WTC11 (cell line): ENCODE data around the gene HRH3. TPM values are rescaled to one million over a fixed set of nuclear protein-coding genes. Genes with fewer than 3 reads are reported as not detected.

Source experiments
- ATAC-seq: fragments of 200-7000 bp; cut with Tn5 transposase; 2 replicates; pipeline ENCODE4 v1.10.0; 2021; ENCODE audit warnings: mild to moderate bottlenecking, moderate library complexity
- CTCF ChIA-PET: fragments of 300-600 bp; sonication (Branson Sonifier 250); formaldehyde crosslinking; loops from one replicate; lab custom pipeline; 2021; ENCODE audit warnings: antibody characterized with exemption; lab: Charles Lee
- POLR2A ChIA-PET: fragments of 350-600 bp; sonication (Branson Sonifier 250); formaldehyde crosslinking; loops from one replicate; lab custom pipeline; 2021; ENCODE audit warnings: antibody characterized with exemption; lab: Charles Lee
- DNase-seq: peaks from one replicate; pipeline ENCODE4 v3.0.0; 2021; ENCODE audit warnings: low spot score
- H3K27ac Mint-ChIP-seq: 2 replicates; pipeline ENCODE4 v1.8.0; 2021; ENCODE audit warnings: mixed read lengths
- H3K27me3 Mint-ChIP-seq: 2 replicates; pipeline ENCODE4 v1.8.0; 2021; ENCODE audit warnings: low read depth, mild to moderate bottlenecking, moderate library complexity, mixed read lengths
- H3K36me3 Mint-ChIP-seq: 2 replicates; pipeline ENCODE4 v1.8.0; 2021; ENCODE audit warnings: mixed read lengths
- H3K4me1 Mint-ChIP-seq: 2 replicates; pipeline ENCODE4 v1.8.0; 2022; ENCODE audit warnings: mixed read lengths
- H3K4me3 Mint-ChIP-seq: 2 replicates; pipeline ENCODE4 v1.8.0; 2021; ENCODE audit warnings: mild to moderate bottlenecking, moderate library complexity, mixed read lengths
- H3K9me3 Mint-ChIP-seq: 2 replicates; pipeline ENCODE4 v1.8.0; 2021; ENCODE audit warnings: mixed read lengths
- ARID4B ChIP-seq: sonication (generic); formaldehyde crosslinking; IDR thresholded peaks from 2 replicates; pipeline ENCODE4 v1.8.0; 2023; ENCODE audit warnings: missing genetic modification reagents, mild to moderate bottlenecking, borderline replicate concordance
- ATF1 ChIP-seq: sonication (generic); formaldehyde crosslinking; IDR thresholded peaks from 2 replicates; pipeline ENCODE4 v1.8.1; 2023; ENCODE audit warnings: mild to moderate bottlenecking, moderate library complexity, missing genetic modification reagents
- E2F4 ChIP-seq: sonication (generic); formaldehyde crosslinking; IDR thresholded peaks from 2 replicates; pipeline ENCODE4 v1.8.1; 2022; ENCODE audit warnings: low read depth, mild to moderate bottlenecking, moderate library complexity, missing genetic modification reagents, borderline replicate concordance
- FOXP1 ChIP-seq: sonication (generic); formaldehyde crosslinking; IDR thresholded peaks from 2 replicates; pipeline ENCODE4 v1.8.0; 2022; ENCODE audit warnings: missing genetic modification reagents, mild to moderate bottlenecking, moderate library complexity, borderline replicate concordance
- GABPB1 ChIP-seq: sonication (generic); formaldehyde crosslinking; IDR thresholded peaks from 2 replicates; pipeline ENCODE4 v1.8.1; 2023; ENCODE audit warnings: mild to moderate bottlenecking, missing genetic modification reagents
- HMGA2 ChIP-seq: fragments of 250-450 bp; sonication (Bioruptor Pico); IDR thresholded peaks from 2 replicates; pipeline ENCODE4 v1.4.0; 2021; ENCODE audit warnings: mild to moderate bottlenecking, moderate library complexity
- NR3C1 ChIP-seq: sonication (generic); formaldehyde crosslinking; conservative IDR thresholded peaks from 2 replicates; pipeline ENCODE4 v1.8.1; 2023; ENCODE audit warnings: low read depth, mild to moderate bottlenecking, missing genetic modification reagents
- TCF7 ChIP-seq: sonication (generic); formaldehyde crosslinking; IDR thresholded peaks from 2 replicates; pipeline ENCODE4 v1.8.0; 2022; ENCODE audit warnings: mild to moderate bottlenecking, low read depth, missing genetic modification reagents, moderate library complexity
- TEAD4 ChIP-seq: sonication (generic); formaldehyde crosslinking; IDR thresholded peaks from 2 replicates; pipeline ENCODE4 v1.8.0; 2022; ENCODE audit warnings: mild to moderate bottlenecking, missing genetic modification reagents
- USF1 ChIP-seq: sonication (generic); formaldehyde crosslinking; IDR thresholded peaks from 2 replicates; pipeline ENCODE4 v1.8.0; 2022; ENCODE audit warnings: mild to moderate bottlenecking, missing genetic modification reagents
- ZNF263 ChIP-seq: sonication (generic); formaldehyde crosslinking; IDR thresholded peaks from 2 replicates; pipeline ENCODE4 v1.8.1; 2022; ENCODE audit warnings: low read depth, mild to moderate bottlenecking, moderate library complexity, missing genetic modification reagents
- ZNF416 ChIP-seq: fragments of 250-450 bp; sonication (Bioruptor Pico); IDR thresholded peaks from 2 replicates; pipeline ENCODE4 v1.9.0; 2021; ENCODE audit warnings: mild to moderate bottlenecking, inconsistent platforms
- ZNF423 ChIP-seq: fragments of 250-450 bp; sonication (Bioruptor Pico); IDR thresholded peaks from 2 replicates; pipeline ENCODE4 v2.1.2; 2022; ENCODE audit warnings: mild to moderate bottlenecking, moderate library complexity
- total RNA-seq: library from RNA; stranded (reverse); gene quantifications from 3 replicates; pipeline ENCODE4 v1.2.3, GENCODE V29; 2021
- TF ChIP-seq, protein P1 (sequence below): sonication (generic); formaldehyde crosslinking; IDR thresholded peaks from 2 replicates; pipeline ENCODE4 v1.8.1; 2023; ENCODE audit warnings: mild to moderate bottlenecking, missing genetic modification reagents
- TF ChIP-seq, protein P2 (sequence below): fragments of 250-450 bp; sonication (Bioruptor Pico); IDR thresholded peaks from 2 replicates; pipeline ENCODE4 v1.8.0; 2021; ENCODE audit warnings: mild to moderate bottlenecking
- TF ChIP-seq, protein P3 (sequence below): fragments of 200-600 bp; IDR thresholded peaks from 2 replicates; pipeline ENCODE4 v1.8.0; 2022; ENCODE audit warnings: antibody characterized with exemption

HRH3 gene
- total RNA-seq, 1 experiment from 2014 or later: 3.3 TPM

DNA sequence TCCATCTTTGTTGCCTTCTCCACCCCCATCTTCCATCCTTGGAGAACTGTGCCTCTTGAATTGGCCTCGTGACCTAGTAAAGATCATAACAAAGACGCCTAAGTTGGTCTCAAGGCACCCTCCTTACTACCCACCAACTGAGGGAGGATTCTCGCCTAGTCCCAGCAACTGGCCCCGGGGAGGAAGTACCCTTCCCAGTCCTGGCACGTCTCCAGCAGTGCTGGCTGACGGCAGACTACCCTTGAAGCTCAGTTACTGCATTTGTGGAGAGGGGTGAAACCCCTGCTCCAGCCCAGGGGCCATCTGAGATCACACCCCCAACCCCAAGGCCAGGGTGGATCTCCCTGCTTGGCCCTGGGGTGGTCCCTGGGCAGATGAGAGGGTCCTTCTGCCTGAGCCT, 16.1 kb upstream of the HRH3 start:
- no peak overlapping the region for H3K27ac Mint-ChIP-seq
- peaks cover 5% of the 10 kb centered on the region for H3K9me3 Mint-ChIP-seq
- no peak overlapping the region for H3K4me3 Mint-ChIP-seq
- H3K4me1 Mint-ChIP-seq: peaks cover 15% of the 10 kb centered on the region
- TF ChIP-seq HMGA2 (CRISPR knock-in tag) (no peak), TEAD4 (no peak), ARID4B (no peak), E2F4 (no peak), ZNF263 (CRISPR knock-in tag) (no peak)
- TF ChIP-seq, protein P1, sequence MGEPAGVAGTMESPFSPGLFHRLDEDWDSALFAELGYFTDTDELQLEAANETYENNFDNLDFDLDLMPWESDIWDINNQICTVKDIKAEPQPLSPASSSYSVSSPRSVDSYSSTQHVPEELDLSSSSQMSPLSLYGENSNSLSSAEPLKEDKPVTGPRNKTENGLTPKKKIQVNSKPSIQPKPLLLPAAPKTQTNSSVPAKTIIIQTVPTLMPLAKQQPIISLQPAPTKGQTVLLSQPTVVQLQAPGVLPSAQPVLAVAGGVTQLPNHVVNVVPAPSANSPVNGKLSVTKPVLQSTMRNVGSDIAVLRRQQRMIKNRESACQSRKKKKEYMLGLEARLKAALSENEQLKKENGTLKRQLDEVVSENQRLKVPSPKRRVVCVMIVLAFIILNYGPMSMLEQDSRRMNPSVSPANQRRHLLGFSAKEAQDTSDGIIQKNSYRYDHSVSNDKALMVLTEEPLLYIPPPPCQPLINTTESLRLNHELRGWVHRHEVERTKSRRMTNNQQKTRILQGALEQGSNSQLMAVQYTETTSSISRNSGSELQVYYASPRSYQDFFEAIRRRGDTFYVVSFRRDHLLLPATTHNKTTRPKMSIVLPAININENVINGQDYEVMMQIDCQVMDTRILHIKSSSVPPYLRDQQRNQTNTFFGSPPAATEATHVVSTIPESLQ (CRISPR knock-in tag): no peak
- TF ChIP-seq, protein P2, sequence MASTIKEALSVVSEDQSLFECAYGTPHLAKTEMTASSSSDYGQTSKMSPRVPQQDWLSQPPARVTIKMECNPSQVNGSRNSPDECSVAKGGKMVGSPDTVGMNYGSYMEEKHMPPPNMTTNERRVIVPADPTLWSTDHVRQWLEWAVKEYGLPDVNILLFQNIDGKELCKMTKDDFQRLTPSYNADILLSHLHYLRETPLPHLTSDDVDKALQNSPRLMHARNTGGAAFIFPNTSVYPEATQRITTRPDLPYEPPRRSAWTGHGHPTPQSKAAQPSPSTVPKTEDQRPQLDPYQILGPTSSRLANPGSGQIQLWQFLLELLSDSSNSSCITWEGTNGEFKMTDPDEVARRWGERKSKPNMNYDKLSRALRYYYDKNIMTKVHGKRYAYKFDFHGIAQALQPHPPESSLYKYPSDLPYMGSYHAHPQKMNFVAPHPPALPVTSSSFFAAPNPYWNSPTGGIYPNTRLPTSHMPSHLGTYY (CRISPR knock-in tag): no peak
- ChIA-PET POLR2A (no interaction called here), CTCF (interaction anchor here (1.1 to 1.3 kb wide), 3 partner anchors 9 to 431 kb away, joined by 3 read pairs; no protein-coding TSS in a partner anchor)
- ATAC-seq (no peak), DNase-seq (no peak)
- no peaks in the 10 kb centered on the region for H3K27me3 Mint-ChIP-seq
- H3K36me3 Mint-ChIP-seq: peaks cover under 1% of the 10 kb centered on the region; the same call in 1 of the 2 replicates

DNA sequence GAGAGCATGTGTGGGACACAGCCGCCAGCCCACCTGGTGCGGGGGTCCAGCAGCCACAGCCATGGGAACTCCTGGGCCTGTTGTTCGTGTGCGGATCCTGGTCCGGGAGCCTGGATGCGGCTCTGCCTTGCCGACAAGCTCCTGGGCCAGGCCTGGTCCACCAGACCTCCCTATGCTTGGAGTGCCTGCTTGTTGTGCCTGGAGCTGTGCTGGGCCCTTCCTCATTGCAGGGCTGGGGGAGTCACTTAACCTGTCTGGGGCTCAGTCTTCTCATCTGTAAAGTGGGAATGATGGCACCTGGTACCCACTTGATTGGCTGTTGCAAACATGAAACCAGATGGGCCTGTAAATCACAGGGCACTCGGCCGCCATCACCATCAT, 15.7 kb upstream of the HRH3 start:
- ATAC-seq: no peak
- Mint-ChIP-seq H3K4me3 (no peak overlapping the region), H3K27ac (no peak overlapping the region), H3K4me1 (peaks cover 15% of the 10 kb centered on the region), H3K36me3 (no peaks in the 10 kb centered on the region), H3K9me3 (peaks cover 5% of the 10 kb centered on the region), H3K27me3 (no peaks in the 10 kb centered on the region)
- DNase-seq: no peak
- ChIA-PET CTCF (interaction anchor here (1.1 to 1.3 kb wide), 3 partner anchors 8 to 432 kb away, joined by 3 read pairs; no protein-coding TSS in a partner anchor), POLR2A (no interaction called here)
- no peak for TF ChIP-seq ATF1 (CRISPR knock-in tag)
- TF ChIP-seq TCF7 (CRISPR knock-in tag): no peak
- TF ChIP-seq USF1 (CRISPR knock-in tag): no peak
- TF ChIP-seq, protein P3, sequence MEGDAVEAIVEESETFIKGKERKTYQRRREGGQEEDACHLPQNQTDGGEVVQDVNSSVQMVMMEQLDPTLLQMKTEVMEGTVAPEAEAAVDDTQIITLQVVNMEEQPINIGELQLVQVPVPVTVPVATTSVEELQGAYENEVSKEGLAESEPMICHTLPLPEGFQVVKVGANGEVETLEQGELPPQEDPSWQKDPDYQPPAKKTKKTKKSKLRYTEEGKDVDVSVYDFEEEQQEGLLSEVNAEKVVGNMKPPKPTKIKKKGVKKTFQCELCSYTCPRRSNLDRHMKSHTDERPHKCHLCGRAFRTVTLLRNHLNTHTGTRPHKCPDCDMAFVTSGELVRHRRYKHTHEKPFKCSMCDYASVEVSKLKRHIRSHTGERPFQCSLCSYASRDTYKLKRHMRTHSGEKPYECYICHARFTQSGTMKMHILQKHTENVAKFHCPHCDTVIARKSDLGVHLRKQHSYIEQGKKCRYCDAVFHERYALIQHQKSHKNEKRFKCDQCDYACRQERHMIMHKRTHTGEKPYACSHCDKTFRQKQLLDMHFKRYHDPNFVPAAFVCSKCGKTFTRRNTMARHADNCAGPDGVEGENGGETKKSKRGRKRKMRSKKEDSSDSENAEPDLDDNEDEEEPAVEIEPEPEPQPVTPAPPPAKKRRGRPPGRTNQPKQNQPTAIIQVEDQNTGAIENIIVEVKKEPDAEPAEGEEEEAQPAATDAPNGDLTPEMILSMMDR: no peak
- no peak for TF ChIP-seq ZNF416 (CRISPR knock-in tag)
- no peak for TF ChIP-seq GABPB1 (CRISPR knock-in tag)
- no peak for TF ChIP-seq FOXP1
- TF ChIP-seq ZNF263 (CRISPR knock-in tag): no peak
- TF ChIP-seq, protein P1 (CRISPR knock-in tag): no peak
- TF ChIP-seq ZNF423 (CRISPR knock-in tag): no peak
- TF ChIP-seq NR3C1 (CRISPR knock-in tag): no peak
- no peak for TF ChIP-seq ARID4B
